ENCODE measurements around the gene PJVK. TPM values are rescaled to one million over a fixed set of nuclear protein-coding genes. Genes with fewer than 3 reads are reported as not detected.
"Not testable (repeated sequence)": the region's sequence is repeated elsewhere in the genome, so short reads cannot be mapped to it uniquely, and the experiment has no call there.

Gene PJVK
- total RNA-seq, 2 donors from 2014 or later = 4.2 TPM; not detected in 1

DNA sequence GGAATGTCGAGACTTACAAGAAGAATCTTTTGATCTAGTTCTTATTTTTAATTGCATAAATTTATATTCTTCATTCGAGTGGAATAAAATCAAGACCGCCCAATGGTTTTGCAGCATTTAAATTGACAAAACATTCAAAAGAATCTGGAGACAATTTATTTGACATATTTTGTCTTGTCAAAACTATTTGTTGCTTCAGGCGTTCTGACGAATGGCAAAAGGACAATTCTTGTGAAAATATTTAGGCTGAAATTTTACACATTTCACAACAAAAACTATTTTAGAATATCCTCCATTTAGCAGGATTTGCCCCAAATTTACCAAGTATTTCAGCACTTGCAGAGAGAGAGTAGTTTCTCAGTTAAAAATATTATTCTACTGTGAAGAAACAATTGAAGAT, 41.9 kb upstream of the PJVK start:
- intact Hi-C loops (cut with DNase I) = no loop called here
- Histone ChIP-seq H3K9me3 (no peaks in the 10 kb centered on the region), H3K4me1 (peaks cover 7% of the 10 kb centered on the region), H3K27me3 (no peaks in the 10 kb centered on the region), H3K27ac (no peak overlapping the region), H3K4me3 (no peak overlapping the region), H3K36me3 (replicated peaks in 1 of 2; ENCODE audit: insufficient read depth in 1 of 2, low read depth in 2 of 2) (no peaks in the 10 kb centered on the region)
- WGBS, 2 donors = 67 to 75% methylated on average over 5 of the region's 5 CpGs
- ATAC-seq (no peak), DNase-seq (no peak)
- TF ChIP-seq, protein P1, sequence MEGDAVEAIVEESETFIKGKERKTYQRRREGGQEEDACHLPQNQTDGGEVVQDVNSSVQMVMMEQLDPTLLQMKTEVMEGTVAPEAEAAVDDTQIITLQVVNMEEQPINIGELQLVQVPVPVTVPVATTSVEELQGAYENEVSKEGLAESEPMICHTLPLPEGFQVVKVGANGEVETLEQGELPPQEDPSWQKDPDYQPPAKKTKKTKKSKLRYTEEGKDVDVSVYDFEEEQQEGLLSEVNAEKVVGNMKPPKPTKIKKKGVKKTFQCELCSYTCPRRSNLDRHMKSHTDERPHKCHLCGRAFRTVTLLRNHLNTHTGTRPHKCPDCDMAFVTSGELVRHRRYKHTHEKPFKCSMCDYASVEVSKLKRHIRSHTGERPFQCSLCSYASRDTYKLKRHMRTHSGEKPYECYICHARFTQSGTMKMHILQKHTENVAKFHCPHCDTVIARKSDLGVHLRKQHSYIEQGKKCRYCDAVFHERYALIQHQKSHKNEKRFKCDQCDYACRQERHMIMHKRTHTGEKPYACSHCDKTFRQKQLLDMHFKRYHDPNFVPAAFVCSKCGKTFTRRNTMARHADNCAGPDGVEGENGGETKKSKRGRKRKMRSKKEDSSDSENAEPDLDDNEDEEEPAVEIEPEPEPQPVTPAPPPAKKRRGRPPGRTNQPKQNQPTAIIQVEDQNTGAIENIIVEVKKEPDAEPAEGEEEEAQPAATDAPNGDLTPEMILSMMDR (IDR thresholded peaks at IDR 0.05) = no peak
- no peak for TF ChIP-seq POLR2A (IDR thresholded peaks at IDR 0.05)

DNA sequence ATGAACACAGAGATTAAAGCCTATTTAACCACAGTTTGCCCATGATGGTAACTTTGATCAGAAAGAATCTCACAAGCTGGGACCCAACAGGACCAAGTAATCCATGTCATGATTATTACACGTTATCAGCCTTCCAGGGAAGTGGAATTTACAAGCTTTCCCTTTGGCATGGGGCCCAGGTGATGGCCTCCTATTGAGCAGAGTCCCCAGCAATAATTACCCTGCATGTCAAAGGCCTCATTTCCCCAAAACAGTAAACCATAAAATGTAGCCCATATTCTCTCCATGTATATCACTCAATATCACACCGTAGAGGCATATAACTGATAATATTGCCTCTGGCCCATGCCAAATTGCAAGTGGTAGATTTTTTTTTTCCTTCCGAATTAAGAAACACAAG, 39.1 kb upstream of the PJVK start:
- no peak overlapping the region for H3K27ac ChIP-seq
- TF ChIP-seq, protein P1 (IDR thresholded peaks at IDR 0.05) = no peak
- no peak for TF ChIP-seq POLR2A (IDR thresholded peaks at IDR 0.05)
- H3K27me3 ChIP-seq = no peaks in the 10 kb centered on the region
- intact Hi-C loops (cut with DNase I) = no loop called here
- DNase-seq (no peak), ATAC-seq (no peak)
- no peaks in the 10 kb centered on the region for H3K9me3 ChIP-seq
- peaks cover 12% of the 10 kb centered on the region for H3K4me1 ChIP-seq
- 62 to 79% methylated on average over 3 of the region's 3 CpGs for WGBS, 2 donors
- no peak overlapping the region for H3K4me3 ChIP-seq
- H3K36me3 ChIP-seq (replicated peaks in 1 of 2; ENCODE audit: insufficient read depth in 1 of 2, low read depth in 2 of 2) = no peaks in the 10 kb centered on the region

DNA sequence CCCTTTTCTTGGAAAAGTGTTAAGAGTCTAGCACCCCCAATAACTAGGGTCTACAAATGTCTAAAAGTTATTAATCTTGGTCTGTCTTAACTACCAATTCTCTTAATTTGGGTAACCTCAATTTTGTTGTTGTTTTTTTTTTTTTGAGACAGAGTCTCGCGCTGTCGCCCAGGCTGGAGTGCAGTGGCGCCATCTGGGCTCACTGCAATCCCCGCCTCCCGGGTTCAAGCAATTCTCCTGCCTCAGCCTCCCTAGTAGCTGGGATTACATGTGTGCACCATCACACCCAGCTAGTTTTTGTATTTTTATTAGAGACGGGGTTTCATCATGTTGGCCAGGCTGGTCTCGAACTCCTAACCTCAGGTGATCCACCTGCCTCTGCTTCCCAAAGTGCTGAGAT, 38.7 kb upstream of the PJVK start:
- H3K27me3 ChIP-seq; H3K4me3 ChIP-seq; H3K36me3 ChIP-seq (replicated peaks in 1 of 2; ENCODE audit: insufficient read depth in 1 of 2, low read depth in 2 of 2); H3K9me3 ChIP-seq; intact Hi-C loops (cut with DNase I); ATAC-seq; DNase-seq; H3K27ac ChIP-seq: not testable (repeated sequence)
- 94 to 95% methylated on average over 8 of the region's 8 CpGs for WGBS, 2 donors
- H3K4me1 ChIP-seq = peaks cover 12% of the 10 kb centered on the region

DNA sequence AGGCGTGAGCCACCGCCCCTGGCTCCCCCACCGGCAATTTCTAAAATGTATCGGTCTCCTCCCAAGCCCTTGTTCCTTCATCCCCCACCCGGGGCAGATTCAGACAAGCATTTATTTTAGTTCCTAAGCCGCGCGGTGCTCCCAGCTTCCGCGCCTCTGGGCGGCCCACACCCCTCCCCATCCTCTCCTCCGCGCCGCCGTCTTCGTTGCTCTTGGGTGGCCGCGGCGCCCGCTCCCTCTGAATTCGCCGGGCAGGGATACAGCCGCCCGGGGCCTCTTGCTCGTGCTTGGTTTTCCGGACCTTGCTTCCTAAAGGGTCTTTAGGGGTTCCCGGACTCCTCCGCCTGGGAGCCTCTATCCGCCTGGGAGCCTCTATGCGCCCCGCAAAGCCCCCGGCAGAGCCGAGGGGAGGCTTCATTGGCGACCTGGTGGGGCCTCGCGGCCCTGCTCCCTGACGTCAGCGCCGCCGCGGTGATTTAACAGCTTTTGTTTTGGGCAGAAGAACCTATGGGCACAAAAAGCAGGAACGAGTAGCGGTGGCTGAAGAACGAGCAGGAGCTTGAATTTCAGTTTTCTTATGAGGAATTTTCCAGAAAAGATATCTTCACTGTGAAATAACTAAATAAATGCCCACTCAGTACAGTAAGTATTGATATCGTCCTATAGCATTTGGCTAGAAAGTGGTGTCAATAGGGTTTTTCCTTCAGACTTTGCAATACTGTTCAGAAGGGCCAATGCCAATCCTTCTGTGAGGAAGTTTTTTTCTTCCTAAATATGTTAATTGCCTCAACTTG, 37.5 kb upstream of the PJVK start:
- peaks cover 12% of the 10 kb centered on the region for H3K4me1 ChIP-seq
- H3K27ac ChIP-seq = peak overlapping the region; percentile 66 to 93 (median 92)
- ATAC-seq (peak; percentile 85), DNase-seq (peak; percentile 65 to 80 (median 74))
- 1% methylated on average over 30 to 45 of the region's 45 CpGs for WGBS, 2 donors
- no peaks in the 10 kb centered on the region for H3K9me3 ChIP-seq
- peak overlapping the region; percentile 30 to 60 for H3K4me3 ChIP-seq
- no peaks in the 10 kb centered on the region for H3K36me3 ChIP-seq (replicated peaks in 1 of 2; ENCODE audit: insufficient read depth in 1 of 2, low read depth in 2 of 2)
- TF ChIP-seq POLR2A (IDR thresholded peaks at IDR 0.05) = peak in 2 of 3 donors; percentile 57 to 59
- TF ChIP-seq, protein P1 (IDR thresholded peaks at IDR 0.05) = peak in 4 of 7 experiments; percentile 31 to 45 (median 37)
- no peaks in the 10 kb centered on the region for H3K27me3 ChIP-seq
- intact Hi-C loops (cut with DNase I) = no loop called here

DNA sequence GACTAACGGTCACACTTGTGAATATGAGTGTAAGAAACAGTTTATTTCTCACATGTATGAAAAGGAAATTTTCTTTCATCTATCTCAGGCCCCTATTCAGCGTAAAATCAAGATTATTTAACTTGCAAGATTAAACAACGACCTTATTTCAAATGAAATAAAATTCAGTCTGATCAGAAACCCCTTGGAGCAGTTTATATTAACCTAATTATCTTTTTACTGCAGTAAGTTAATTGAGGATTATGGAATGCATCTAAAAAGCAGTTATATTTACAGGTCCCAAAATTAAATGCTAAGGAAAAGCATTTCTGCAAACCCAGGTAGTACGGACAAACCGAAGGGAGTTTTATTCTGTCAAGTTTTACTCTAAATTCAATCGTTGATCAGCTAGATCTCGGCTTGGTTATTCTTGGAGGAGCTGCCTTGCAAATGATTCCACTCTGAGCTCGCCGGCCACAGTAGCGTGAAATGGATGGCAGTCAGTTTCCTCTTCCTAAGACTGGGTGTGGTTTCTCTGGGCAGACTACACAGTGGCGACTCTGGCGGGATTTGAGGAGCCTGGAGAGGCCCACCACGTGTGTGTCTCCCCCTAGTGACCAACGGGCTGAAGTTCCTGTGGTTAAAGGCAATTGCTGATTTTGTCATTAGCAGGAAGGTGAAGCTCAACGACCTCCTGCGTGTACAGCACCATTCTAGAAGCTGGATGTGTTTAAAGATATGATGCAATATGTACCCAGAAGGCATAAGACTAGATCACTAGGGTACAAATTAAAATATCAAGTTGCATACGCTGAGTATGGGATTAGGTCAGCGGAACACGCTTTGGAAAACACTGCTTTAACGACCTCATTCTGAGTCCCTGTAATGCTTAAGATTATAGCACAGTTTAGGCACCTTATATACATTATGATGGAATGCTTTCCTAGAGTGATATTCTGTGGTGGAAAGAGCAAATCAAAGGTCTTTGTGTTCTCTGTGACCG, 36.6 kb upstream of the PJVK start:
- Histone ChIP-seq H3K36me3 (replicated peaks in 1 of 2; ENCODE audit: insufficient read depth in 1 of 2, low read depth in 2 of 2) (no peaks in the 10 kb centered on the region), H3K4me3 (peak overlapping the region; percentile 30 to 60), H3K4me1 (peaks cover 12% of the 10 kb centered on the region), H3K9me3 (no peaks in the 10 kb centered on the region), H3K27me3 (no peaks in the 10 kb centered on the region), H3K27ac (peak overlapping the region; percentile 12 to 93 (median 92))
- intact Hi-C loops (cut with DNase I) = no loop called here
- peak in 2 of 3 donors; percentile 53 for TF ChIP-seq POLR2A (IDR thresholded peaks at IDR 0.05)
- TF ChIP-seq, protein P1 (IDR thresholded peaks at IDR 0.05) = peak; percentile 70 to 92 (median 86)
- WGBS, 2 donors = 16 to 19% methylated on average over 18 to 21 of the region's 21 CpGs
- ATAC-seq (peak; percentile 93), DNase-seq (peak; percentile 88 to 93 (median 90))

All from body of pancreas (tissue), 4 donors.